SK-N-SH (cell line): ENCODE measurements around the gene SERPINA3. TPM values are rescaled to one million over a fixed set of nuclear protein-coding genes. Genes with fewer than 3 reads are reported as not detected.

ENCODE experiments used
- CTCF ChIA-PET: fragments of 300-600, 350-600 bp; formaldehyde crosslinking; extraction: SDS; loops from one replicate; lab custom pipeline; 2021; lab: Yijun Ruan, JAX
- POLR2A ChIA-PET: fragments of 350-600 bp; sonication (Branson Sonifier 250); formaldehyde crosslinking; extraction: SDS; loops from one replicate; lab custom pipeline; 2020; ENCODE audit warnings: antibody characterized with exemption, inconsistent platforms; lab: Yijun Ruan, JAX
- DNase-seq: peaks from one replicate; pipeline ENCODE4 v3.0.0; 2012
- H2AFZ ChIP-seq: fragments of 200-600 bp; sonication (generic); 2 replicates; pipeline ENCODE4 v1.8.1; 2016; ENCODE audit warnings: antibody characterized with exemption, mild to moderate bottlenecking, low read depth
- H3F3A ChIP-seq: fragments of 200-600 bp; sonication (generic); replicated peaks from 2 replicates; pipeline ENCODE3; 2016; ENCODE audit warnings: antibody characterized with exemption, mild to moderate bottlenecking; ENCODE audit not compliant: insufficient read depth
- H3K27ac ChIP-seq, 2 experiments: fragments of 200-500 bp in 1 of 2; fragments of 200-600 bp in 1 of 2; sonication (Bioruptor generic) in 1 of 2; sonication (generic), shearing (Covaris generic) in 1 of 2; 2 replicates each; pipeline versions ENCODE4 v1.5.1 to v1.6.1; 2014 to 2016; ENCODE audit warnings: low read depth in 2 of 2, inconsistent platforms in 1 of 2, low read length in 1 of 2, mild to moderate bottlenecking in 1 of 2, mixed read lengths in 1 of 2
- H3K27me3 ChIP-seq: fragments of 200-600 bp; sonication (generic), shearing (Covaris generic); 2 replicates; pipeline ENCODE4 v1.6.1; 2016; ENCODE audit warnings: mixed run types; ENCODE audit not compliant: insufficient read depth
- H3K36me3 ChIP-seq, 2 experiments: fragments of 200-500 bp in 1 of 2; fragments of 200-600 bp in 1 of 2; sonication (Bioruptor generic) in 1 of 2; sonication (generic) in 1 of 2; replicated peaks in 1 of 2; 2 replicates each; pipeline versions ENCODE3 to v1.5.1; 2014 to 2016; ENCODE audit warnings: low read length in 1 of 2, mild to moderate bottlenecking in 1 of 2; ENCODE audit not compliant: insufficient read depth in 2 of 2, control insufficient read depth in 1 of 2
- H3K4me1 ChIP-seq, 2 experiments: fragments of 200-500 bp in 1 of 2; fragments of 200-600 bp in 1 of 2; sonication (Bioruptor generic) in 1 of 2; sonication (generic), shearing (Covaris generic) in 1 of 2; 2 replicates each; pipeline versions ENCODE4 v1.5.1 to v1.6.1; 2014 to 2016; ENCODE audit warnings: low read depth in 1 of 2, low read length in 1 of 2, mixed run types in 1 of 2; ENCODE audit not compliant: insufficient read depth in 2 of 2, control insufficient read depth in 1 of 2
- H3K4me2 ChIP-seq: fragments of 200-600 bp; sonication (generic), shearing (Covaris generic); 2 replicates; pipeline ENCODE4 v1.6.1; 2017; ENCODE audit warnings: mixed run types
- H3K4me3 ChIP-seq, 2 experiments: fragments of 200-500 bp in 1 of 2; fragments of 200-600 bp in 1 of 2; sonication (Bioruptor generic) in 1 of 2; sonication (generic), shearing (Covaris generic) in 1 of 2; 2 replicates each; pipeline versions ENCODE4 v1.5.1 to v1.8.1; 2014 to 2016; ENCODE audit warnings: low read depth in 2 of 2, inconsistent platforms in 1 of 2, low read length in 1 of 2, mild to moderate bottlenecking in 1 of 2, mixed read lengths in 1 of 2, moderate library complexity in 1 of 2
- H3K79me2 ChIP-seq: fragments of 200-600 bp; sonication (generic); 2 replicates; pipeline ENCODE4 v1.8.1; 2017; ENCODE audit warnings: mild to moderate bottlenecking; ENCODE audit not compliant: insufficient read depth
- H3K9ac ChIP-seq: fragments of 200-600 bp; sonication (generic); 2 replicates; pipeline ENCODE4 v1.6.1; 2017; ENCODE audit warnings: mixed run types
- H3K9me2 ChIP-seq: fragments of 200-600 bp; sonication (generic); 2 replicates; pipeline ENCODE4 v1.6.1; 2017; ENCODE audit warnings: mixed run types
- H3K9me3 ChIP-seq: fragments of 200-600 bp; sonication (generic); 2 replicates; pipeline ENCODE4 v1.6.1; 2017; ENCODE audit warnings: mixed run types, mild to moderate bottlenecking, moderate library complexity
- H4K20me1 ChIP-seq: fragments of 200-600 bp; sonication (generic); 2 replicates; pipeline ENCODE4 v1.6.1; 2017; ENCODE audit warnings: mild to moderate bottlenecking, mixed run types; ENCODE audit not compliant: insufficient read depth
- CTCF ChIP-seq: fragments of 200-600 bp; sonication (generic); IDR thresholded peaks from 2 replicates; pipeline ENCODE4 v1.6.1; 2017; ENCODE audit warnings: antibody characterized with exemption, mild to moderate bottlenecking, moderate library complexity
- EZH2phosphoT487 ChIP-seq: fragments of 200-600 bp; sonication (generic); IDR thresholded peaks from 2 replicates; pipeline ENCODE4 v1.6.1; 2017; ENCODE audit warnings: low read depth, mixed run types, mild to moderate bottlenecking, antibody characterized with exemption, moderate library complexity, borderline replicate concordance
- FOXM1 ChIP-seq: IDR thresholded peaks from 2 replicates; pipeline ENCODE4 v1.4.0; 2012; ENCODE audit warnings: low read depth, mild to moderate bottlenecking
- NRF1 ChIP-seq: IDR thresholded peaks from 2 replicates; pipeline ENCODE4 v1.6.1; 2012; ENCODE audit warnings: low read depth, mild to moderate bottlenecking, low read length
- RFX5 ChIP-seq: IDR thresholded peaks from 2 replicates; pipeline ENCODE4 v1.6.1; 2012; ENCODE audit warnings: mild to moderate bottlenecking, improper control_type of control experiment, low read length
- SIN3A ChIP-seq: IDR thresholded peaks from 2 replicates; pipeline ENCODE4 v1.6.1; 2012; ENCODE audit warnings: low read depth, mild to moderate bottlenecking, low read length, moderate library complexity, borderline replicate concordance
- USF1 ChIP-seq: IDR thresholded peaks from 2 replicates; pipeline ENCODE4 v1.4.0; 2012; ENCODE audit warnings: low read depth, borderline replicate concordance
- USF2 ChIP-seq: fragments of 150-350 bp; IDR thresholded peaks from 2 replicates; pipeline ENCODE4 v1.6.1; 2017; ENCODE audit warnings: antibody characterized with exemption, low read length, low read depth, borderline replicate concordance
- YY1 ChIP-seq: IDR thresholded peaks from 2 replicates; pipeline ENCODE4 v1.4.0; 2012; ENCODE audit warnings: low read depth, mild to moderate bottlenecking
- WGBS: methylation state at CpG from one replicate; pipeline ENCODE4 v1.1.6; 2017; ENCODE audit warnings: low lambda C conversion rate; 5-methylcytosine and 5-hydroxymethylcytosine counted together
- polyA plus RNA-seq, 3 experiments: library from polyadenylated mRNA; depleted of rRNA; stranded (reverse); fragments of >200 nt; gene quantifications; 2 replicates each; pipeline ENCODE4 v1.2.3, GENCODE V29; 2012

Gene SERPINA3
- polyA plus RNA-seq, 1 of the 3 experiments (the other 2 are of a cell fraction) = 0.25 TPM

DNA sequence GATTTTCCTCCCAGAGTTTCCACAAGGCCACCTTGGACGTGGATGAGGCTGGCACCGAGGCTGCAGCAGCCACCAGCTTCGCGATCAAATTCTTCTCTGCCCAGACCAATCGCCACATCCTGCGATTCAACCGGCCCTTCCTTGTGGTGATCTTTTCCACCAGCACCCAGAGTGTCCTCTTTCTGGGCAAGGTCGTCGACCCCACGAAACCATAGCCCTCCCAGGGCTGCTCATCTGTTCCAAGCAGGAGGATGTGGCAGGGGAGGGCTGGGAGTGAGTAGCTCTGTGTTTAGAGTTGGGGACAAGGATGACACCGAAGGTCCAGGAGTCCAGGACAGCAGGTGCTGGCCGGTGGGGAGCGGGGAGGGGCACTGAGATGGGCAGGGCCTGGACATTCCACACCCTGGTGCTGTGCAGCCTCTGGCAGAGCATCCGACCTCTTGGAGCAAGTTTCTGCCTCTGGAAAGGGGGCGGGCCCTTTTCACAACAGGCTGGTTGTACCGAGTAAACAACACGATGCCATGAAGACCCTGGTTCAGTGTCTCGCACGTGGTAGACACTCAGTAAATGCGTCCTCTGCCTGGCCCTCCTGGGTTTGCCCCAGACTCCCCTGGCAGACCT, 42.7 kb upstream of the SERPINA3 start:
- WGBS = 57% methylated on average over 18 of the region's 20 CpGs
- no peak overlapping the region for H2AFZ ChIP-seq

GRCh38 chr14:94570002-94570400, 42.2 kb upstream of the SERPINA3 start:
- Histone ChIP-seq H3K36me3 (no peaks in the 10 kb centered on the region), H3K27ac (no peak overlapping the region), H3K9me2 (no peaks in the 10 kb centered on the region), H3K4me2 (no peak overlapping the region), H3K9me3 (no peaks in the 10 kb centered on the region), H3K79me2 (no peaks in the 10 kb centered on the region), H3K4me3 (no peak overlapping the region), H3K27me3 (peaks cover 10% of the 10 kb centered on the region; the same call in 1 of the 2 replicates), H4K20me1 (no peaks in the 10 kb centered on the region), H3K9ac (no peak overlapping the region)
- CTCF ChIA-PET = interaction anchor here (1.8 kb wide), 1 partner anchor 21 kb away, joined by 5 read pairs; no protein-coding TSS in a partner anchor
- TF ChIP-seq EZH2phosphoT487 = no peak
- no peak for TF ChIP-seq RFX5
- TF ChIP-seq FOXM1 = no peak
- TF ChIP-seq YY1 = no peak
- TF ChIP-seq, all 33 proteins: peak for 0
- Histone ChIP-seq H3F3A (no peaks in the 10 kb centered on the region), H2AFZ (no peak overlapping the region), H3K4me1 (no peaks in the 10 kb centered on the region)
- POLR2A ChIA-PET = no interaction called here
- WGBS = 50% methylated on average over 1 of the region's 6 CpGs
- DNase-seq = no peak

More for the DNA sequence above, 42.7 kb upstream of the SERPINA3 start:
- CTCF ChIA-PET = interaction anchor here (2.2 kb wide), 1 partner anchor 21 kb away, joined by 9 read pairs; no protein-coding TSS in a partner anchor
- no peak for DNase-seq
- H3F3A ChIP-seq = no peaks in the 10 kb centered on the region
- POLR2A ChIA-PET = no interaction called here
- no peaks in the 10 kb centered on the region for H4K20me1 ChIP-seq
- no peak overlapping the region for H3K9ac ChIP-seq
- H3K36me3 ChIP-seq = no peaks in the 10 kb centered on the region
- peaks cover 10% of the 10 kb centered on the region; the same call in 1 of the 2 replicates for H3K27me3 ChIP-seq
- no peaks in the 10 kb centered on the region for H3K79me2 ChIP-seq
- no peak overlapping the region for H3K27ac ChIP-seq
- H3K4me3 ChIP-seq = no peak overlapping the region
- TF ChIP-seq EZH2phosphoT487 (no peak), USF1 (no peak), CTCF (no peak), RFX5 (no peak), SIN3A (no peak), NRF1 (no peak), USF2 (no peak), FOXM1 (no peak)
- H3K4me1 ChIP-seq = no peaks in the 10 kb centered on the region
- H3K9me2 ChIP-seq = no peaks in the 10 kb centered on the region
- no peaks in the 10 kb centered on the region for H3K9me3 ChIP-seq
- H3K4me2 ChIP-seq = no peak overlapping the region
